ENCODE measurements around the gene PPP1R16B.

GRCh38 chr20:38840894-38841470, 35.5 kb downstream of the PPP1R16B start:
- no peak for TF ChIP-seq CTCF (IDR thresholded peaks at IDR 0.05)
- TF ChIP-seq POLR2A (IDR thresholded peaks at IDR 0.05): no peak
- TF ChIP-seq EP300 (IDR thresholded peaks at IDR 0.05): no peak

All from ovary (tissue), 3 donors.